ENCODE data around the gene GART. TPM values are rescaled to one million over a fixed set of nuclear protein-coding genes. Genes with fewer than 3 reads are reported as not detected.
"Not testable (repeated sequence)": the region's sequence is repeated elsewhere in the genome, so short reads cannot be mapped to it uniquely, and the experiment has no call there.

GART gene
- total RNA-seq, 4 donors from 2014 or later: 38.7 to 147 (median 88.7) TPM

- Histone ChIP-seq H3K36me3 (peaks cover 0 to 6% (median 0%) of the 10 kb centered on the region in 3 donors), H3K27ac (no peak overlapping the region), H3K4me1 (peaks cover 0 to 21% (median 0%) of the 10 kb centered on the region in 3 donors), H3K9me3 (no peaks in the 10 kb centered on the region), H3K27me3 (no peaks in the 10 kb centered on the region), H3K4me3 (no peak overlapping the region)
- no peak for DNase-seq
- WGBS, 2 donors: 74 to 81% methylated on average over 3 of the region's 3 CpGs
- no peak for TF ChIP-seq POLR2A (IDR thresholded peaks at IDR 0.05)
- TF ChIP-seq, protein P1, sequence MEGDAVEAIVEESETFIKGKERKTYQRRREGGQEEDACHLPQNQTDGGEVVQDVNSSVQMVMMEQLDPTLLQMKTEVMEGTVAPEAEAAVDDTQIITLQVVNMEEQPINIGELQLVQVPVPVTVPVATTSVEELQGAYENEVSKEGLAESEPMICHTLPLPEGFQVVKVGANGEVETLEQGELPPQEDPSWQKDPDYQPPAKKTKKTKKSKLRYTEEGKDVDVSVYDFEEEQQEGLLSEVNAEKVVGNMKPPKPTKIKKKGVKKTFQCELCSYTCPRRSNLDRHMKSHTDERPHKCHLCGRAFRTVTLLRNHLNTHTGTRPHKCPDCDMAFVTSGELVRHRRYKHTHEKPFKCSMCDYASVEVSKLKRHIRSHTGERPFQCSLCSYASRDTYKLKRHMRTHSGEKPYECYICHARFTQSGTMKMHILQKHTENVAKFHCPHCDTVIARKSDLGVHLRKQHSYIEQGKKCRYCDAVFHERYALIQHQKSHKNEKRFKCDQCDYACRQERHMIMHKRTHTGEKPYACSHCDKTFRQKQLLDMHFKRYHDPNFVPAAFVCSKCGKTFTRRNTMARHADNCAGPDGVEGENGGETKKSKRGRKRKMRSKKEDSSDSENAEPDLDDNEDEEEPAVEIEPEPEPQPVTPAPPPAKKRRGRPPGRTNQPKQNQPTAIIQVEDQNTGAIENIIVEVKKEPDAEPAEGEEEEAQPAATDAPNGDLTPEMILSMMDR (IDR thresholded peaks at IDR 0.05): no peak
- intact Hi-C loops (cut with DNase I): no loop called here
Measured at GRCh38 chr21:33584455-33584854, 42.5 kb upstream of the GART start.

DNA sequence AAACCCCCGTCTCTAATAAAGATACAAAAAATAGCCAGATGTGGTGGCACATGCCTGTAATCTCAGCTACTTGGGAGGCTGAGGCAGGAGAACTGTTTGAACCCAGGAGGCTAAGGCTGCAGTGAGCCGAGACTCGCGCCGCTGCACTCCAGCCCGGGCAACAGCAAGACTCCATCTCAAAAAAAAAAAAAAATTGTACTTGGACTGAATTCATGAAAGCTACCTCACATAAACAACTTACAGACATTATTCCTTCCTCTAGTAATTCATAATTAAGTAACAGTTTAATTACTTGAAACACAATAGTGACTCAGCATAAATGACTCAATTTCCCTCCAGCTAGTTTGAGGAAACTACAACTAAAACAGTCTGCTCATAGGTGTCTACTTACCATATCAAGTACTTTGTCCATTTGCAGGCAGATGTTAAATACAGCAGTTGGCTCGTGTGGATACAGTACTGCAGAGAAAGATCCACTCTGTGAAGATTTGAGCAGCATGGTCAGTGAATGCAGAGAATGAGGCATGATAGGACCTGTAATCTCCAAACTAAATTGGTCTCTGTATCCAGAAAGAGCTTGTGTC is 37.1 kb upstream of the GART start:
- peaks cover 7 to 53% (median 9%) of the 10 kb centered on the region in 3 donors for H3K36me3 ChIP-seq
- no peaks in the 10 kb centered on the region for H3K27me3 ChIP-seq
- H3K4me3 ChIP-seq: no peak overlapping the region
- intact Hi-C loops (cut with DNase I): no loop called here
- no peak for DNase-seq
- no peak overlapping the region for H3K27ac ChIP-seq
- no peaks in the 10 kb centered on the region for H3K9me3 ChIP-seq
- 75 to 83% methylated on average over 7 of the region's 7 CpGs for WGBS, 2 donors
- TF ChIP-seq, protein P1 (IDR thresholded peaks at IDR 0.05): no peak
- no peak for TF ChIP-seq POLR2A (IDR thresholded peaks at IDR 0.05)
- H3K4me1 ChIP-seq: peaks cover 0 to 5% (median 5%) of the 10 kb centered on the region in 3 donors

DNA sequence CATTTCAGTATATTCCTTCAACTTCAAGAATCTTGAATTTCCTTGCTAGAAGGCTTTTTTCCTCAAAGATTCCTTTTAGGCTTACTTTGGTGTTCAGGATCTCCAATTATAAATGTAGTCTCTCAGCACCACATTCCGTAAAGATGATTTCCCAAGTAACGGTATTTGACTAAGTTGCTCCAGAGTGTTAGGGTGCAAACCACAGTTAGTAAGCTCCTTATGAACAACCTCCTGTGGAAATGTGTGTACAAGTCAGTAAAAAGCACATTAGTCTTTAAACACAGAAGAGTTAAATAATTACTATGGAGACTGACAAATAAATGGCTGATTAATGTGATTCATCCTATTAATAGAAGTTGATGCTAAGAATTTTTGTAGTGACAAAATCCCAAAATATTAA is 36.3 kb upstream of the GART start:
- TF ChIP-seq POLR2A (IDR thresholded peaks at IDR 0.05): no peak
- TF ChIP-seq, protein P1 (IDR thresholded peaks at IDR 0.05): no peak
- peaks cover 7 to 61% (median 17%) of the 10 kb centered on the region in 3 donors for H3K36me3 ChIP-seq
- intact Hi-C loops (cut with DNase I): no loop called here
- H3K4me3 ChIP-seq: no peak overlapping the region
- peaks cover 0 to 5% (median 5%) of the 10 kb centered on the region in 3 donors for H3K4me1 ChIP-seq
- no peak overlapping the region for H3K27ac ChIP-seq
- H3K9me3 ChIP-seq: no peaks in the 10 kb centered on the region
- DNase-seq: no peak
- H3K27me3 ChIP-seq: no peaks in the 10 kb centered on the region
- 78 to 85% methylated on average over 2 of the region's 2 CpGs for WGBS, 2 donors

DNA sequence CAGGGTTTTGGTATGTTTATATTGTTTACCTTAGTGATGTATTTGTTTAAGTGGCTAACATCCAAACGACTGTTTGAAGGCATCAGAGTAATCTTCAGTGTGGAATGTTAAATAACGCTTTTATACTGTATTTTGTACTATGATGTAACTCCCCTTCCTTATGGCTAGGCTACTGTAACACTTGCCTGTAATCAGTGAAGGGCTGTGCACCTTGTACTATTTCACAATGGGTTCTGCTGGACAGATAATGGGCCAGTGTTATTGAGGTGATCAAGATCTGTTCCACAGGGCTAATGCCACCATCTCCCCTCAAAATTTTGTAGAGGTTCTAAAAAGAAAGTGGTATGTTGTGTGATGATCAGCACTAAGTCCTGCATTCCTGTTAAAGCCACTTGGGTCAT is 34.8 kb upstream of the GART start:
- DNase-seq; H3K27me3 ChIP-seq; H3K9me3 ChIP-seq; intact Hi-C loops (cut with DNase I); H3K27ac ChIP-seq; H3K4me3 ChIP-seq: not testable (repeated sequence)
- 24 to 32% methylated on average over 2 of the region's 2 CpGs for WGBS, 2 donors
- H3K36me3 ChIP-seq: peaks cover 7 to 70% (median 21%) of the 10 kb centered on the region in 3 donors
- H3K4me1 ChIP-seq: peaks cover 0 to 14% (median 5%) of the 10 kb centered on the region in 3 donors

DNA sequence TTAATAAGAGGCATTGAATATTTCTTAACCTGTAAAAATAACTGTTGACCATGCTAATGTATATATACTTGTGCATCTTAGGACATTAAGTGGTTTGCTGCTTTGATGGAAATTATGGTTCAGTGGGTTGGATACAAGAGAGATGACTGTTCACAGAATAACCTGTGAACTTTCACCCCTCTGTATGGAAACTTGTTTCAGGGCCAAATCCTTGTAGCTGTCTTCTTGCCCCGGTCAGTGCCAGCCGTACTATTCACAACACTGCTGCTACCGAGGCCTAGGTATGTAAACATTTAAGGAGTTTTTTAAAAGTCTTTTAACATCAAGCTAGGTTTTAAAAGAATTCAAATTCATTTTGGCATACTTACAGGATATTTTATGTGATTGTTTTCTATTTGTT is 30.4 kb upstream of the GART start:
- WGBS, 2 donors: 53 to 59% methylated on average over 3 of the region's 3 CpGs
- no peak for DNase-seq
- H3K36me3 ChIP-seq: peaks cover 7 to 100% (median 39%) of the 10 kb centered on the region in 3 donors

More for the DNA sequence above, 30.4 kb upstream of the GART start:
- intact Hi-C loops (cut with DNase I): no loop called here
- Histone ChIP-seq H3K27ac (no peak overlapping the region), H3K9me3 (no peaks in the 10 kb centered on the region), H3K4me3 (no peak overlapping the region), H3K27me3 (no peaks in the 10 kb centered on the region), H3K4me1 (peaks cover 0 to 14% (median 0%) of the 10 kb centered on the region in 3 donors)
- TF ChIP-seq POLR2A (IDR thresholded peaks at IDR 0.05): no peak
- TF ChIP-seq, protein P1 (IDR thresholded peaks at IDR 0.05): no peak

Data from esophagus squamous epithelium (tissue), 5 donors.